ENCODE results near the gene CCDC85B.

Gene CCDC85B

DNA sequence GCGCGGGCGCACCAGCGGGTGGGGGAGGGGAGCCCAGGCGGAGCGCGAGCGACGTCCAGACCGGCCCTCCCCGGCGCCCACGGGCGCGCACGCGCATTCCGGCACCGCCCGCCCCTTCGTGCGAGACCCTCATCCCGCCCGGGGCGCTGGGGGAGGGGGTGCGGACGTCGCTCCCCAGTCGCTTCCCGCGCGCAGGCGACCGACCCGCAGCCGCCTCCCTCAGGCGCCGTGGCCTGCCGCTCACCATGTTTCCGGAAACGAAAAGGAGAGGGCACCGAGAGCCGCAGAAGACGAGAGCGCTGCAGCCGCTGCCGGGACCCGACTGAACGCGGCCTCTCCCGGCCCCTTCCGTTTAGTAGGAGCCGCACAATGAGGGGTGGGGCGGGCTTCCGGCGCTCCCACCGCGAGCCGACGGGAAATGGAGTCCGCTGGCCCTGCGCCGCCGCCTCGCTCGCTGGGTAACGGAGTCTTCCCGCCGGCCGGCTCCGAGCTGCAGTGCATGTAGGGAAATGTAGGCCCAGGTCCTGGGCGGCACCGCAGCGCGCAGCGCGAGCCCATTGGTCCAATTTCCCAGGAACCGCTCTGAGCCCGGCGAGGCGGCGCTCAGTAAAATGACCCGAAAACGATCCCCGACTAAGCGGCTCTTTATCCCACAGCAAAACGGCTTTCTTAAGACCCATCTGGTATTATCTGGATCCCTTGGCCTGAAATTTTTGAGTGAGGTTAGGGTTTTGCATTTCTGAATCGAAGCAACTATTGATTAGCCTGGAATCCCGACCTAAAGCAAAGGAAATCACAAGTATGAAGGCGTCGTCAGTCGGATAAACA is 32.4 kb upstream of the CCDC85B start, which contains the start of gene CFL1:
CFL1 (minus strand) TSS at position 328 of the 828 bp plus-strand sequence; CDS start at position 247, 81 bp downstream.
- peak; percentile 98 for DNase-seq

GRCh38 chr11:65858681-65859087 is 31.8 kb upstream of the CCDC85B start:
- DNase-seq, result no peak

DNA sequence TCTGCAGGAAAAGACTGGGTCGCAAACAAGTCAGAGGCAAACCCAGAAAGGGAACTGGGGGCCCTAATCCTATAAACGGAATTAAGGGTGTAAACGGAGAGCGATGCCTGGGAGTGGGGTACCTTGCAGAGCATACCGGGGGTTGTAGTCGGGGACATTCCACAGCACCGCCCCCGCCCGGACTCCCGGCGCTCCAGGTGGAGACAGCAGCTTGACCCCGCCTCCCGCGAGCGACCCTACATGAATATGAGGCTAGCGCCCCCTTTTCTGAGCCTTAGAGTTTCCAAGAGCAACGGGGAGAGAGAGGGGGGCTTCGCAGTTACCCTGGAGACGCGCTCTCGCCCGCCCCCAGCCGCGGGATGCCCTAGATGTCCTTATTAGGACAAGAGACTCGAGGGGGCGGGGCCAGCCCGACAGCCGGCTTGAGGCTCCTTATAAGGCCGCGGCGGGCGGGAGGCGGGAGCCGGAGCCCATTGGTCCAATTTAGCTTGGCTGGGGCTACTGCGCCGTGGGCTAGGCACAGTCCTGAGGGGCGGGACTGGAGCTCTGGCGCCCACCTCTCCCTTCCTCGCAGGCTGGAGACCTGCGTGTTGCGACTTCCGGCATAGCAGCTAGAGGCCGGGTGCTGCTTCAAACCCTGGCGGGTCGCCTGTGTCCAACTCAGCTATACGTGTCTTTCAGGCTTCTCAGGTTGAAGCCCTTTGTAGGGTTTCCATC is 31.2 kb upstream of the CCDC85B start:
- DNase-seq, result peak; percentile 98

DNA sequence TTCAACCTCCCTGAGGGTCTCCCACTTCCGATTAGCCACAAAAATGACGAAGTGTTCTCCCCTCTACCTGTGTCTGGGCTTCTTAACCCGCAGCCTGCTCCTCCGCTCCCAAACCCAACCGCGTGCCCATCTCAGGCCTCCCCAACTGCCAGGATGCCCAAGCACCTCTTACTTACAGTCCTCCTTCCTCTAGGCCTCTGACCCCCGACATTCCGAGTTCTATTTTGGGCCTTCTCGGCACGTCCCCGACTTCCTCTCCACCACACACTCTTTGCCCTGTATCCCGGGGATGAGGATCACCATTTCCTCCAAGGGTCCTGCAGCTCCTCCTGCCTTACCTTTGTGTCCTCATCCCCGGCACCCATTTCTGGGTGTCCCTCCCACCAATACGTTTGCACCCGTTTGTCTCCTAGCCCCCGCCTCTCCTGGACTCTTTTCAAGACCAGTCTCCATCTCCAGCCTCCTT is 30.6 kb upstream of the CCDC85B start:
- no peak for DNase-seq

DNA sequence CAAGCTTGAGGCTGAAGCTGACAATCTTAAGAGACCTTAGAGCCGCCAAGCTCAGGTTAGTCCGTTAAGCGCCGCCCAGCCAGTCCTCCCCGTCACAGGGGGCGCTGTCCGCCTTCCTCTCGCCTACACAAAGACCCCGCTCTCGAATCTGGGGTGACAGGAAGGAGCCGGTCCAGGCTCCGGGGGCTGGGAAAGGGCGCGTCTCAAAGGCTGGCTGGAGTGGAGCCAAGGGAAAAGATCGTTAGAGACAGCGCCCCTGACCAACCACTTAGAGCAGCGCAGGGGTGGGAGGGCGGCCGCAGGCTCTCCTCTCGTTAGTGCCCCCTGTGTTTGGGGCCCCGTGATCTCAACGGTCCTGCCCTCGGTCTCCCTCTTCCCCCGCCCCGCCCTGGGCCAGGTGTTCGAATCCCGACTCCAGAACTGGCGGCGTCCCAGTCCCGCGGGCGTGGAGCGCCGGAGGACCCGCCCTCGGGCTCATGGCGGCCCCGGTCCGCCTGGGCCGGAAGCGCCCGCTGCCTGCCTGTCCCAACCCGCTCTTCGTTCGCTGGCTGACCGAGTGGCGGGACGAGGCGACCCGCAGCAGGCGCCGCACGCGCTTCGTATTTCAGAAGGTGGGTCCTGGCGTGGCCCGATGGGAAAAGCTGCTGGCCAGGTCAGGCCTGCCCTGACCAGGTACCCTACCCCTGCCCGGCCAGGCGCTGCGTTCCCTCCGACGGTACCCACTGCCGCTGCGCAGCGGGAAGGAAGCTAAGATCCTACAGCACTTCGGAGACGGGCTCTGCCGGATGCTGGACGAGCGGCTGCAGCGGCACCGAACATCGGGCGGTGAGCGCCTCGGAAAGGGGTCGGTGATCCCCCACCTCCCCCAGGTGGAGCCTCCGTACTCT is 30.0 kb upstream of the CCDC85B start, which contains the start of gene MUS81:
MUS81 (plus strand) TSS at position 156 of the 887 bp plus-strand sequence; CDS start at position 477, 321 bp downstream.
- DNase-seq, result peak; percentile 94

GRCh38 chr11:65861165-65861505 is 29.3 kb upstream of the CCDC85B start:
- no peak for DNase-seq

- DNase-seq, result no peak
Observed at GRCh38 chr11:65861533-65862183, 28.8 kb upstream of the CCDC85B start.

DNA sequence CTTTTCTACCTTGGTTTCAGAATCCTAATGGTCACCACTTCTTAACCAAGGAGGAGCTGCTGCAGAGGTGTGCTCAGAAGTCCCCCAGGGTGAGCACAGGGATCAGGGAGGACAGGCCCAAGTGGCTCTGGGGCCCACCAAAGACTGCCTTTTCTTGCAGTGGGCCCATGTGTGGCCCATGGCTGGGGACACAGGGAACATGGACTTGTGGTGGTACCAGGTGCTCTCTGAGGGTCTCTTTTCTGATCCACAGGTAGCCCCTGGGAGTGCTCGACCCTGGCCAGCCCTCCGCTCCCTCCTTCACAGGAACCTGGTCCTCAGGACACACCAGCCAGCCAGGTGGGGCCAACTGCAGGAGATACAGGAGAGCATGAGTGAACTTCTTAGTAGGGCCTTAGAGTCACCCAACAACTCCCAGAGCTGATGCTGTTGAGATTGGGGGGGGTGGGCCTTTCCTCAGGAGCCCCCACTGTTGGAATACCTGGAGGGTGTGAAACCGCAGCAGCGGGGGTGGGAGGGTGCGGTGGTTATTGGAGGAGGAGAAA is 28.2 kb upstream of the CCDC85B start:
- no peak for DNase-seq

DNA sequence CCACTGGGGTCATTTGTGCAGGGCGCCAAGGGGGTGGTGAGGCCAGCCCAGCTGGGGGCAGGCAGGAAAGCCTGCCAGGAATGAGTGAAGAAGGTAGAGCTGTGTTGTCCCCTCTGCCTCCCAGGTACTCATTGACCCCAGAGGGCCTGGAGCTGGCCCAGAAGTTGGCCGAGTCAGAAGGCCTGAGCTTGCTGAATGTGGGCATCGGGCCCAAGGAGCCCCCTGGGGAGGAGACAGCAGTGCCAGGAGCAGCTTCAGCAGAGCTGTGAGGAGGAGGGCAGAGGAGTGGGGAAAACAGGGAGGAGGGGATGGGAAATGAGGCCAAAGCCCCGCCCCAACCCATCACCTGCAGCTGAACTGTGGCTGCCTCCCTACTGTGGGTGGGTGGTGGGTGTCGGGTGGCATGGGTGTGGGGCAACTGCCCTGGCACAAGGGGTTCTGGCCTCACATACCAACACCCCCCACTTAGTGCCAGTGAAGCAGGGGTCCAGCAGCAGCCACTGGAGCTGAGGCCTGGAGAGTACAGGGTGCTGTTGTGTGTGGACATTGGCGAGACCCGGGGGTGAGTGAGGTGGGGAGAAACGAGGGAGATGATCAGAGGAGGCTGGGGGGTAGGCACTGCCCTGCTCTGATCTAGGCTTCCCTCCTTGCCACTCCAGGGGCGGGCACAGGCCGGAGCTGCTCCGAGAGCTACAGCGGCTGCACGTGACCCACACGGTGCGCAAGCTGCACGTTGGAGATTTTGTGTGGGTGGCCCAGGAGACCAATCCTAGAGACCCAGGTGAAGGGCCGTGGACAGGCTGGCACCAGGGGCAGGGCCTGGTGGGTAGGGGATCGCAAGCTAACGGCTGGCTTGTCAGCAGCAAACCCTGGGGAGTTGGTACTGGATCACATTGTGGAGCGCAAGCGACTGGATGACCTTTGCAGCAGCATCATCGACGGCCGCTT is 27.3 kb upstream of the CCDC85B start:
- DNase-seq, result no peak

DNA sequence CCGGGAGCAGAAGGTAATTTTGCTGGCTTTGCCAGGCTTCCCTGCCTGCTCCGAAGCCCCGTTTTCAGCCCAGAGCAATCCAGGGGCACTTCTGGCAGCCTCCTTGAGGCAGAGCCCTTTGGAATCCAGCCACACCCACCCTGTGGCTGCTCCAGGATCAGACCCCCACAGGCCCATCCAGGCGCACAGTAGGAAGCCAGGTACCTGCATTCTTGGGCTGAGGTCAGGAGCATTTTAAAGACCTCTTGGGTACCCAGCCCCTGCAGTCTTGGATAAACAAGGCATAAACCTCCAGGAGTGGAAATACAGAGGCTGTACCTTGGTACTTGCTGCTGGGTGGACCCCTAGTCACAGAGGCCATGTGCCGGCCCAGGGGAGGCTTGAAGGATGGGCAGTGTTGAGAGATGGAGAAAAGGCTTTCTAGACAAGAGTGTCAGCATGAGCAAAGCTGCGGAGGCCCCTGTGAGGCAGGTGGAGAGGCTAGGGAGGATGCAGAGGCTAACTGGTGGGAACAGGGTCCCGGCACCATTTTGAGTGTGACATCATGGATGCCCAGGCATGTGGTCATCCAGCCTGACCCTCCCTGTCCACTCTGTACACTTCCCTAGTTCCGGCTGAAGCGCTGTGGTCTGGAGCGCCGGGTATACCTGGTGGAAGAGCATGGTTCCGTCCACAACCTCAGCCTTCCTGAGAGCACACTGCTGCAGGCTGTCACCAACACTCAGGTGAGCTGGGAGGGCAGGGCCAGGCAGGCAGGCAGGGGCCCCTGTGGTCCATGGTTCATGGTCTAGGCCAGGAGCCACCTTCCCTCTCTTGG is 26.4 kb upstream of the CCDC85B start:
- no peak for DNase-seq

- DNase-seq, result no peak
Observed at GRCh38 chr11:65864706-65865471, 25.6 kb upstream of the CCDC85B start.

- no peak for DNase-seq
Observed at GRCh38 chr11:65865550-65866172, 24.8 kb upstream of the CCDC85B start.

DNA sequence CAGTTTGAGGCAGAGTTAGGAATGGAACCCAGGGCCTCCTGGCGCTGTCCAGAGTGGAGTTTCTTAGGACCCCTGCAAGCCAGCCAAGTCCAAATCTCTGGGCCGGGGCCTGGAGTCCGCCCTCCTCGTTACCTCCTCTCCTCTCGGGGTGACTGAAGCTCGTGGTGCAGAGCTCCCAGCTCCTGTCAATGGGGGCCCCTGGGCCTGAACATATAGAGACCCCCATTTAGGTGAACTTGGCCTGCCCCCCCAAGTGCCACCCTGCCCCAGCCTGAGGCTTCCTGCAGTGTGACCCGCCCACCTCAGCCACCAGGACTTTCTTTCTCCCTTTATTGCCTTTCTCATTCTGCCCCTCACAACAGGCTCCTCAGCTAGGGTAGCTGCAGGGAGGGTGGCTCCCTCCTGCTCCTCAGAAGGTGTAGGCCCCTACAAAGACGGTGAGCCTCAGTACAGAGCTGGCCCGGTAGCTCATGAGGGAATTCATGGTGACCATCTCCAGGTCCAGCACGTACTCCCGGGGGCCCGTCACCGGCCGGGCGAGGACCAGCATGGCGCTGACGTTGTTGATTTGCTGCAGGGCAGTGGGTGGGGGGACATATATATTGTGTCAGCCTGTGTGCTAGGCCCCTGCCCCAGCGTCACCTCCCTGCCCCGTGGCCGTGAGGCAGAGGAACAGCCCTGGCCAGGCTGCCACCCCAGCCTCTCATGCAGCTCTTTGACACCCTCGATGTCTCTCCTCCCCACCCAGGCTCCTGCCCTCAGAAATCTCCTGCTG is 23.8 kb upstream of the CCDC85B start:
- no peak for DNase-seq

DNA sequence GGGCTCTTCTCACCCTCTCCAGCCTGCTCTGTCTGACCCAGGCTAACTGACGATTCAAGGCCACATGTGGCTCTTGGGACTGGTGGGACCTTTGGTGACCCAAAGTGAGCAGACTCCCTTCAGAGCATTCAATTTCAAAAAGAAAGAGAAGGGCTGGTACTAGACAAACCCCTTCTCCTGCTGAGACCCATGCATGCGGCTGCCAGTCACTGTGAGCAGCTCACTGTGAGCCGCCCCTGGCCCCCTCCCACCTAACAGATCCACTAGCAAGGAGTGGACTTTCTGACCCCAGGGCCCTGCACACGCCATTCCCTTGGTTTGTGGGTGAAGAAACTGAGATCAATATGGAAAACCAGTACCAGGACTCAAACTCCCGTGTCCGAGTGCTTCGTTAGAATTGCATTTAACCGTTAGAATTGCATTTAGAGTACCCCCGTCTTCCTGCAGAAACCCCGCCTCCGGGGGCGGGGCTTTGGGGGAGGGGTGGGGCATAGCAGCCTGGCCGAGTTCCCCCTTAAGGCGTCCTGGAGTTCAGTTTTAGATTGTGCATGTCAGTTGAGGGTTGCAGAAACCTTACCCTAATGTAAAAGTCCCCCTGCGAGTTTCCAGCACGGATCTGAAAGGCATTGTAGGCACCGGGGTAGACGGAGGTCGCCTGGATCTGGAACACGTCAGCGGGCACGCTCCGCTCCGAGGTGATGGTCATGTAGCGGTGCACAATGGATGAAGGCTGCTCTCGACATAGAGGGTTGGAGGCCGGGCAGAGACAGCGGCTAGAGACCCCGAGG is 23.0 kb upstream of the CCDC85B start:
- DNase-seq, result no peak

DNA sequence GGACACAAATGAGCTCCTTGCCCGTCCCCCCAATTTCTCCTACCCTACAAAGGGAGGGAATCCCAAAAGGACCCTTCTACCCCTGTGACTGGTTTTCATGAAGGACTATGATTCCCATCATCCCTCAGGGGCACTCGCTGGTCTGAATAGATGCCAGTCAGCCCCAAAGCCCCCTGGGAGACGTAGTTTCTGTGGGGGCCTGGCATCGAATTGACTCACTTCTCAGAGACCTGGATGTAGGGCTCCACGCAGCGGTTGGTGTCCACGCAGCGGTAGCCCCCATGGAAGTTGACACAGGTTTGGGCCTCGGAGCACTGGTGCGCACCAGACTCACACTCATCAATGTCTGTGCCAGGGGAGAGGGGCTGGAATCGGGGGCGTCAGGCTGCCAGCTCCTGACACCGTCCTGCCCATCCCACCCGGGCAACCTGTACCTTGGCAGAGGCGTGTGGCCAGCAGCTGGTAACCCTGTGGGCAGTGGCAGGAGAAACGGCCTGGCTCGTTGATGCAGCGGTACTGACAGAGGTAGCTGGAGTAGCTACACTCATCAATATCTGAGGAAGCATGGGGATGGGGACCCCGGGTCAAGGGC is 22.3 kb upstream of the CCDC85B start:
- no peak for DNase-seq

DNA sequence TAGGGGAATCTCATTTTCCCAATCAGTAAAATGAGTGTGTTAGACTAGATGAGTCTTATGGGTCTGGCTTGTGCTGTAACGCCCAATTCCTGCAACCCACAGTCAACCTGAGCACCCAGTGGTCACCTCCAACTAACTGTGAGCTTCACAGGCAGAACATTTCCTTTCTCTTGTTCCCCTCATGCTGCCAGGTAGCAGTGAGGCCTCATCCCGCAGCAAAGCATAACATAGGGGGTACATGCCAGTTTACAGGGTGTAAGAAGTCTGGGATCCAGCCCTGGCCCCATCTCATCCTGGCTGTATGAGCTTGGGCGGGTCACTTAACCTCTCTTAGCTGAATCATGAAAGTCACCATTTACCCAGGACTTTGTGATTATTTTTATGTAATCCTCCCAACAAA is 21.6 kb upstream of the CCDC85B start:
- no peak for DNase-seq

Measured in CD4-positive, alpha-beta T cell treated with Interleukin-15 for 1 hour (primary cell).